Stimulated activated CD8-positive, alpha-beta memory T cell treated with anti-CD3 and anti-CD28 coated beads, Interleukin-4, amount 100 ng/mL, for 1 hour (primary cell): ENCODE data around the gene TBC1D30.
"Not testable (repeated sequence)": the region's sequence is repeated elsewhere in the genome, so short reads cannot be mapped to it uniquely, and the experiment has no call there.

Source experiments
- DNase-seq, 2 donors: peaks; one replicate each; pipeline ENCODE4 v3.0.0-alpha.2; 2020; ENCODE audit warnings: low read depth in 2 of 2, low spot score in 1 of 2

TBC1D30 gene

GRCh38 chr12:64848409-64848808 lies 24.0 kb downstream of the TBC1D30 start:
- not testable (repeated sequence) for DNase-seq

GRCh38 chr12:64858882-64859605 lies 34.6 kb downstream of the TBC1D30 start:
- DNase-seq: no peak

DNA sequence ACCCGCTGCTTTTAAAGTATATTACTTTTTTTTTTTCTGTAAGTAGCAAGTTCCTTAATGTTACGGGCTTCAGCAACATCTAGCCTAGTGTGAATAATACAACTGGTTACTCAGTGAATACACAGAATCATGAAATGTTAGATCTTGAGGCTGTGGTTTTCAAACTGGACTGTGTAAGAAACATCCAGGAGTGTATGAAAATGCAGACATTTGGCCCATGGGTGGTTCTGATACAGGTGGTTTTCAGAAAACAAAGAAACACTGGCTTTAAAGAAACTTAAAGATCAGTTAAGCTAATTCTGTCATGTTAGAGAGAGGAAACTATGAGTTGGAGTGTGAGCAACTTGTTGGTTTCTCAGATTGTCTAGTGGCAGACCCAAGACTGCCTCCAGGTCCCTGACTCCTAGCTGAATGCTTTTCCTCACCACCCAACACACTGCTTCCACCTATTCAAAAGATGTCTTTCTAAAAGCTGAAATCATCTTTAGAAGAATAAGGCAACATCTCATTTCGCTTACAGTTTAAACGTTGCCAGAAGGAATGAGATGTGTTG lies 36.1 kb downstream of the TBC1D30 start:
- DNase-seq: no peak

- DNase-seq: no peak
Measured at GRCh38 chr12:64864319-64864718, 39.9 kb downstream of the TBC1D30 start.

DNA sequence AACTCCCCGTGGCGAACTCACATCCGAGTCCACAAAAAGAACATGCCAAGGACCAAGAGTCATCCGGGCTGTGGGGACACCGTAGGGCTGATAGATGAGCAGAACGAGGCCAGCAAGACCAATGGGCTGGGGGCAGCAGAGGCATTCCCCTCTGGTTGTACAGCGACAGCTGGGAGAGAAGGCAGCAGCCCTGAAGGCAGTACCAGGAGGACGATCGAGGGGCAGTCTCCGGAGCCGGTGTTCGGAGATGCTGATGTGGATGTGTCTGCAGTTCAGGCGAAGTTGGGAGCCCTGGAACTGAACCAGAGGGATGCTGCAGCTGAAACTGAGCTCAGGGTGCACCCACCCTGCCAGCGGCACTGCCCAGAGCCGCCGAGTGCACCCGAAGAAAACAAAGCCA lies 50.7 kb downstream of the TBC1D30 start:
- no peak for DNase-seq

DNA sequence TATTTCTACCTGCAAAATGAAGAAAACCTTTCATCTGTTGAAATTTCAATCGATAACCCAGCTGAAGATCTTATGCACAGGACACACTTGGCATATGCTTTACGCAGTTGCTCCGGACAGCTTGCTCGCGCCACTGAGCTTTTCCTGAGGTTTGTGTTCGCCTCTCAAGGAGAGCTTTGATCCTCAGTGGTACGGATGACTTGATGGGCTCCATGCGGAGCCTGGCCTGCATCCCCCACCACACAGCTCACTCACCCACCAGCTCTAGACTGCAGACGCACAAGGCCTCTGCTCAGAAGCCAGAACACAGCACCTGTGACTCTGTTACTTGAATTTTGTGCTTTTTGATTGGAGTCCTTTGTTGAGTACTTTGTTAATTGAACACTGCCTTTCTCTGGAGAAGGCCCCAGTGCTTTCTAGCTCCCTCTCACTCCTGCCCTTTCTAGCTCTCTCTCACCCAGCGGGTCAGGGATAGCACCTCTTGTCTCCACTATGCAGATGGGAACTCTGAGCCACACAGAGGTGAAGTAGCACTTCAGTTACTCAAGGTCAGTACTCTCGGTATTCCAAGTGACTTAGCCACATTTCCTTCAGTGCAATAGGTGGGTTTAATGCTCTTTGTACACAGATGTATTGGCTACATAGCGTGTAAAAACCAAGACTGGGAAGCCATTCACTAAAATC lies 52.1 kb downstream of the TBC1D30 start:
- DNase-seq: no peak

GRCh38 chr12:64877363-64878004 lies 53.0 kb downstream of the TBC1D30 start:
- DNase-seq: no peak

GRCh38 chr12:64882687-64883086 lies 58.2 kb downstream of the TBC1D30 start:
- DNase-seq: no peak

- DNase-seq: no peak
Measured at GRCh38 chr12:64883264-64884163, 59.1 kb downstream of the TBC1D30 start.

DNA sequence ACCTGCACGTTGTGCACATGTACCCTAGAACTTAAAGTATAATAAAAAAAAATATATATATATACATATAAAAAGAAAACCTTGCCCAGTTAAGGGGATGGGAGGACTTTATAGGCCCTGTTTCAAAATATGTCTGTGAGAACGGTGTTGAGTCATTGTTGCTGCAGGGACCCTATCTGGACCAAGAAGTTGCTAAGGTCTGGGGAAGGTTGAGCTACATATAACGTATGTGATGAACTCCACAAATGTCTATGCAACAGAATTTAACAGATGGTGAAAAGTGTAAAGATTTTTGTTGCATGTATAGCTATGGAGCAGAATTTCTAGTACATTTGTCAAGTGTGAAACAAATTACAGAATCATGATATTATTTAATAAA lies 59.7 kb downstream of the TBC1D30 start:
- no peak for DNase-seq

DNA sequence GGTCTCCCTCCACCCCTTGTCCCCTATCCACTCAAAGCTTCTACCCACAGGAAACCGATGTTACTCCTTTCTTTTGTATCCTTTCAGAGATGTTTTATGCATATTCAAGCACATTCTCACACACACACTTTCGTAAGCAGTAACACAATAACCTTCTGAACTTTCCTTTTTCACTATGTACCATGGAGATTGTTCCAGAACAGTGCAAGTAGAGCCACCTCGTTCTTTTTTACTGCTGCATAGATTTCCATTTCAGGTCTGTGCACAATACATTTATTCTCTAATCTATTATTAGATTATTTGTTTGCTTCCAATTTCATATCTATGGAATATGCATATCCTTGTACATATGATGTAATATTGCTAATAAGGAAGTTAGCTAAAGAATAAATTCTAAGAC lies 60.3 kb downstream of the TBC1D30 start:
- DNase-seq: no peak

- no peak for DNase-seq
Measured at GRCh38 chr12:64889434-64890216, 65.2 kb downstream of the TBC1D30 start.

DNA sequence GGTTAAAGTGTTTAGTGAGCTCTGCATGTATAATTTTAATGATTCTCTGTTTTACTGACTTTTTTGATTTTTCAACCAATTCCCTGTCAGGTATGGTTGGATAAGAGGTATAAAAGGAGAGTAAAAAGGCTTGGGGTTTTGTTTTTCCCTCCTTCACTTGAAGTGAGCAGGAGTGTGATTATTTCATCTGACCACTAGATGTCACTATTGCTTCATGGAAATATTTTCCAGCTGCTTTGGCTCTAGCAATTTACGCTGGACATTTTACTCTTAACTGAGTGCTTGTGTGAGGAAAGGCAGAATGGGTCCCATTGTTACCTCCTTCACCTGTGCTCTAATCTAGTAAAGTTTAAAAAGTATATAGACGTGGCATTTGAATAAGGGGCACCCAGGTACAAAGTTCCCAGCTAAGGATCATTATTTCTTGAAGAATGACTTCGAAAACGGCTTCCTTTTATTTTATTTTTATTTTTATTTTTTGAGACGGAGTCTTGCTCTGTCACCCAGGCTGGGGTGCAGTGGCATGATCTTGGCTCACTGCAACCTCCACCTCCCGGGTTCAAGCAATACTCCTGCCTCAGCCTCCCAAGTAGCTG lies 66.5 kb downstream of the TBC1D30 start:
- no peak for DNase-seq

GRCh38 chr12:64891629-64892028 lies 67.2 kb downstream of the TBC1D30 start:
- no peak for DNase-seq

DNA sequence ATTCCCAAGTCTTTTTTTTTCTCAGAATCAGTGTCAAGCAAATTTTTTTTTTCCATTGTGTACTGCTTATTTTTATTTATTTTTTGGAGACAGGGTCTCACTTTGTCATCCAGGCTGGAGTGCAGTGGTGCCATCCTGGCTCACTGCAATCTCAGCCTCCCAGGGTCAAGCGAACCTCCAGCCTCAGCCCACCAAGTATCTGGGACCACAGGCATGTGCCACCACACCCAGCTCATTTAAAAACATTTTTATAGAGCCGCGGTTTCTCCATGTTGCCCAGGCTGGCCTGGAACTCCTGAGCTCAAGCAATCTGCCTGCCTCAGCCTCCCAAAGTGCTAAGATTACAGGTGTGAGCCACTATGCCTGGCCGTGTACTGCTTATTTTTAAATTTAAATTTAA lies 68.1 kb downstream of the TBC1D30 start:
- DNase-seq: no peak

DNA sequence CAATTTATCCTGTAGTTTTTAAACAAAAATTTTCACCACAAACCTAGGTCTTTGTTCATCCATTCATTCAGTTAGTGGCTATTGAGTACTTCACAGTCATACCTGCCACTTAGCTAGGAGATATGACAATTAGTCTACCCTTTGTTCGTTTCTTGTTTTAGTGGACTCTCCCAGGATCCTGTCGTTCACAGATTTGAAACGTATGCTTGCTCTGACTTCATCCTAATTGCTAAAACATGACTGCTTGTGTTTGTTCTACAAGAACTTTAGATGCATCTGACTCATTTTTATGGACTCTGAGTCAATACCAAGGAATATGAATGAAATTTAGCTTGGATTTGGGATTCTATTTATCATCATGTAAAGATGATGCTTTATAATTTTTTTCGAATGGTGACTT lies 69.5 kb downstream of the TBC1D30 start:
- DNase-seq: no peak

GRCh38 chr12:64894827-64895475 lies 70.5 kb downstream of the TBC1D30 start:
- DNase-seq: no peak

- DNase-seq: no peak
Measured at GRCh38 chr12:64895526-64895925, 71.1 kb downstream of the TBC1D30 start.

DNA sequence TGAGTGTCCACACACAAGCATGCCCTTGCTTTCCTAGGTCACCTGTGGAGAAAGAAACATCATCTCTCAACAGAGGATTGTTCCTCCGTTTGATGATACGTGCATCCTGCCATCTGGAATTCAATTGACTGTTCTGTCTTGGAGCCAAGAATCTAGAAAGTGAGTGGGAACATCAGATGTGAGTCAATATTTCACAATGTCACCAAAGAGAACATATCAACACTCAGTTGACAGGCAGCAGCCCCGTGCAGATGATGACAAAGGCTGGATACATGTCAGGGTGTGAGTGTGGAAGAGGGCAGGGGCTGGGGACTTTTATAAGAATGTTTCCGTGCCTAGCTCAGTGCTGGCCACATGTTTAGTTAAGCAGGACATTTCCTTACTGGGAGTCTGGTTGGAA lies 76.1 kb downstream of the TBC1D30 start:
- DNase-seq: no peak
